Right ventricle myocardium inferior (tissue), 1 donor: ENCODE results near the gene PGAP6. TPM values are rescaled to one million over a fixed set of nuclear protein-coding genes. Genes with fewer than 3 reads are reported as not detected.
"Not testable (repeated sequence)": the region's sequence is repeated elsewhere in the genome, so short reads cannot be mapped to it uniquely, and the experiment has no call there.

Experiments
- ATAC-seq: fragments of 200-7000 bp; cut with Tn5 transposase; one replicate; pipeline ENCODE4 v1.9.1; 2020; ENCODE audit warnings: mild to moderate bottlenecking, moderate library complexity
- DNase-seq: peaks from one replicate; pipeline ENCODE4 v3.0.0; 2021; ENCODE audit errors: missing footprints
- intact Hi-C: fragments of 100-400 bp; cut with DNase I; formaldehyde crosslinking; loops from one replicate; pipeline ENCODE4 v1.11.0; 2022
- total RNA-seq: library from RNA; stranded (reverse); fragmentation: NEBNext Ultra II Directional; extraction: Animal tissue kit (Norgen Biotek cat#: 25700); gene quantifications from one replicate; pipeline ENCODE4 v1.2.1, GENCODE V29; 2021
- donor health status: DM: no; HTN: yes; CAD: no; lungs with severe emphysema.

PGAP6 gene
- total RNA-seq, 1 donor from 2014 or later = 32.1 TPM

DNA sequence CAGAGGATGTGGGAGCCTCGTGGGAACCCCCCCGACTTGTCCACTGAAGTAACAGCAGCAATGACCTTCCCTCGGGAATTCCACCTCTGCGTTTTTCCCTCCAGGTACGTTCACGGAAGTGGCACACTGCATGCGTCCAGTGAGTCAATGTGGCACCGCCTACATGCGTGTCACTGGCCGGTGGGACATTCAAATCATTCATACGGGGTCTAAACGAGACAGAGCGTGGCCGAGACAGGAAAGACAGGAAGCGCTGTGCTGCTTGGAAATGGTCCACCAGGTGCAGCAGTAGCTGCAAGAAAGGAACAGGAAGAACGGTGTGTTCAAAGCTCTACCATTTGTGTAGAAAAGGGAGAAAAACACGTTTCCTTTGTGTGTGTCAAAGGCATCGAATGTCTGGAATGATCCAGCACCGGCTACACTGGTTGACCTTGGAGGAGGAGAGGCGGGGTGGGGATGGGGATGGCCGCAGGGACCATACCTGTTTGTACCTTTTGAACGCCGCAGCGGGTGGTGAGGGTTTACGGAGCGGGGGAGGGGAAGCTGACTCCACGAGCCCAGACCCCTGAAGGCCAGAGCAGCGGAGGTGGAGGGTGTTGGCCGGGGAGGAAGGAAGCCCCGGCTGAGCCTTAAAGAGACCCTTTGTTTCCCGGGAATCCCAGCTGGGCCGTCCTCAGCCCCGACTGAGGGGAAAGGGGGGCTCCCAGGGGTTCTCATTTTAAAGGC lies 1.7 kb upstream of the PGAP6 start:
- intact Hi-C loops = no loop called here

DNA sequence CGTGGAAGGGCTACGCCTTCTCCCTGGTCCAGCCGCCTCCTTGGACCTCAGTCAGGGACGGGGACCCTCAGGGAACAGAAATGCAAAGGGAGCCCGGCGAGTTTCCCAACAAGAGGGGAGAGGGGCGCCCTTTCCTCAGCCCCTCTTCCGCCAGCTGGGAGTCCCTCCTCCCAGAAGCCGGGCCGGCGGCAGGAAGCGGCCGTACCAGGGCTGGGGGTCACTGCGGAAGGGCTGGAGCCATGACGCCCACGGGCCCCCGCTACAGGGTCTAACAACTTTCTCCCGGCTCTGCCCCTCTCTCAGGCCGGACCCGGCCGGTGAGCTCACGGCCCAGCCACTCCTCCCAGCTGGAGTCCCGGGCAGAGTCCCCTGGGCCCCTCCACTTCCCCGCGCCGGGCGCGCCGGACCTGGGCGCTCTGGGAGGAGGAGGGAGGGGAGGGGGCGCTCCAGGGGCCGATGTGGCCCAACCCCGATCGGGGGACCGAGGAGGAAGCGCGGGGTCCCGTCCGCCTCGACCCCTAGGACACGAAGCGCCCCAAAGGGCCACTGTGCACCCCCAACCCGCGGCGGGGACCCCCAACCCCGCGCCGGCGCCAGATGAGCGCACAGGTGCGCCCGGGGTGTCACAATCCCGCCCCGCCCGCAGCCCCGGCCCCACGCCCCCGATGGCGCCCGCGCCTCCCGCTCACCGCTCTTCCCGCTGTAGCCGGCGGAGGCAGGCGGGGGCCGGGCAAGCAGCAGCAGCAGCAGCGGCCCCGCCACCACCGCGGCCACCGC lies 578 bp downstream of the PGAP6 start:
- peak; percentile 32 for ATAC-seq
- intact Hi-C loops = no loop called here
- DNase-seq = peak; percentile 80

More for the DNA sequence above, 1.7 kb upstream of the PGAP6 start:
- ATAC-seq (no peak), DNase-seq (peak; percentile 54)

- DNase-seq (peak; percentile 68), ATAC-seq (no peak)
- intact Hi-C loops = no loop called here
Measured at GRCh38 chr16:380762-381011, 1.1 kb downstream of the PGAP6 start.

DNA sequence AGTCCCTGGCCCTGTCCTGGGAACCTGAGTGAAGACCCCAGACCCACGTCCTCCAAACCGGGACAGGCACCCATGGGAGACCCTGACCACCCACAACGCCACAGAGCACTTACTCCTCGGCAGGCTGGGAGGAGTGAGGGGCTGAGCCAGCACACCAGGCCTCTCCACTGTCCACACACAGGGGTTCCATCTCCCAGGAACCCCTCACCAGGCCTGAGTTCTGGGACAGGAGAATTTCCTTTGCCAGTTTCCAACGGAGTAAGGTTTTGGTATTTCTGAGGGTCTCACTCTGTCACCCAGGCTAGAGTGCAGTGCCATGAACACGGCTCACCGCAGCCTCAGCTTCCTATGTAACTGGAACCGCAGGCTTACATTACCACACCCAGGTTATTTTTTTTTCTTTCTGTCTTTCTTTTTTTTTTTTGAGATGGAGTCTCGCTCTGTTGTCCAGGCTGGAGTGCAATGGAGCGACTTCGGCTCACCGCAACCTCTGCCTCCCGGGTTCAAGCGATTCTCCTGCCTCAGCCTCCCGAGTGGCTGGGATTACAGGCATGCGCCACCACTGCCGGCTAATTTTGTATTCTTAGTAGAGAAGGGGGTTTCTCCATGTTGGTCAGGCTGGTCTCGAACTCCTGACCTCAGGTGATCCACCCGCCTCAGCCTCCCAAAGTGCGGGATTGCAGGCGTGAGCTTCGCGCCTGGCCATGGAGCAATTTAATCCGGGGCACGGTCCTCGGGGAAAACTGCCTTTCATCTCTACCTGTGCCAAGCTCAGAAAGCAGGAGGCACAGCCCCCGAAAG lies 1.6 kb downstream of the PGAP6 start:
- intact Hi-C loops = no loop called here
- ATAC-seq = no peak
- peak; percentile 52 for DNase-seq

DNA sequence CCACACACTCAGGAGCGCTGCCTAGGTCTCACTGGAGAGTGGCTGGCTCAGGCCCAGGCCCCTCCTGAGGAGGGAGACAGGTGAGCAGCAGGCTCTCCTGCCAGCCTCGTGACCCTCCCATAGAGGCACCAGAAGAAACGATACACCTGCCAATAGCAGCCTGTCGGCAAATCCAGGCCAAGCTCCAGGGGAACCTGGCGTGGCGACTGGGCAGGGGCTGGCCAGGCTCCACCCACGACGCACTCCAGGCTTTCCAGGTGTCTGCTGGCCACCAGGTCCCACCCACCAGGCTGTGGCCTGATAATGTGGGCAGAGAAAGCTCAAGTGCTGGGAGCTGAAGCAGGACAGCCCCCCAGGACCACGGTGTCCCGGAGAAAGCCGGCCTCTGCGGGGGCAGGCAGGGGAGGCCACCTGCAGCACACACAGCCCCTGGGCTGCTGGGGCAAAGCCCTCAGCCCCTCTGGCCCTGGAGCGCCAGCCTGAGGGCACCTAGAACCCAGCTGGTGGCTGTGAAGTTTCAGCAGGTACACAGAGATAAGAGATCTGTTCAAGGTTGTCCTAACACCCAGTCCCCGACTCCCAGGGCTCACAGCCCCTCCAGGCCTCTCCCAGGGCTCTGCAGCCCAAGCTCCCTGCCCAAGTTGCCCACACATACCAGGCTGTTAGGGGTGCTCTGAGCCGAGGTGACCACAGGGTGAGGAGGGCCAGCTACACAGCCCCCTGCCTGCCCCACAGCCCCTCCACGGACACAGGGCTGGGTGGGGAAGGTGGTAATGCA lies 2.4 kb downstream of the PGAP6 start:
- peak; percentile 26 for DNase-seq
- intact Hi-C loops = no loop called here
- no peak for ATAC-seq

DNA sequence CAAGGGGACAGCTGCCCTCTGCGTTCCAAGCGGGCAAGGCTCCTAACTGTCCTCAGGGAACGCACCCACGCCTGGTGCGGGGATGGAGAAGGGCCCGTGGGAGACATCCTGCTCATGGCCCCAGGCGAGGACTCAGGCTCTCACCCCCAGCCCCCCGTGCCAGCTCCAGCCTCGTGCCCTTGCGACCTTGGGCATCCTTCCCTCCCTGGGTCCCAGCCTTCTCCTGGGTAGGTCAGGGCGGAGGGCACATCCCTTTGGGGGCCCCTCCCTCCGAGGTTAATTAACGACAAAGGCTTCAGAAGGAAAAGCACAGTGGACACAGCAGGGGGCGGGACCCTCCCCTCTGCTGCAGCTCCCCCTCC lies 3.0 kb downstream of the PGAP6 start:
- intact Hi-C loops = no loop called here
- ATAC-seq = no peak
- DNase-seq = no peak

- intact Hi-C loops, ATAC-seq: not testable (repeated sequence)
- peak; percentile 58 for DNase-seq
Measured at GRCh38 chr16:378113-378820, 3.5 kb downstream of the PGAP6 start.

GRCh38 chr16:377419-377951 lies 4.3 kb downstream of the PGAP6 start:
- intact Hi-C loops = no loop called here
- DNase-seq (no peak), ATAC-seq (no peak)

DNA sequence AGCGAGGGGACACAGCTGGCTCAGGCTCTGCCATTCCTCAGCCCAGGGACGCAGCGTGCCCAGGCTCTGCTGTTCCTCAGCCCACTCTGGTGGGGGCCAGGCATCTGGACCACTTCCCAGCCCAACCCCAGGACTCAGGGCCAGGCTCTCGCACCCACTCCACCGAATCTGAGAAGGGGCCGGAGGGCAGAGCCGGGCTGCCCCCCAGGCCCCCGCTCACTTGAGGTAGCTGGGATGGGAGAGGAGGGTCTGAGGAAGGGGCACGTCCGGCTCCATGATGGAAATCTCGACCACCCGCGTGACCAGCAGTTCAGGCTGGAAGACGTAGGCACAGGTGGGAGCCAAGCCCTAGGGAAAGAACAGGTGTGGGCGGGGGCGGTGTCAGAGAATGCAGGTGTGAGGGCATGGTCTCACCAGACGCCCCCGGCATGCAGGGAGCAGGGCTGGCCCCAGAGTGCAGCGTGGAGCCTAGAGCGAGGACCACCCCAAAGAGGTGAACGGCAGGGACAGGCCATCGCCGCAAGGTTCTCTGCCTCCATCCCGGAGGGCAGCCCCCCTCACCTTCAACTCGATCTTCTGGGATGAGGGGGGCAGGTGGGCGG lies 4.9 kb downstream of the PGAP6 start:
- no peak for ATAC-seq
- no peak for DNase-seq
- intact Hi-C loops = no loop called here

DNA sequence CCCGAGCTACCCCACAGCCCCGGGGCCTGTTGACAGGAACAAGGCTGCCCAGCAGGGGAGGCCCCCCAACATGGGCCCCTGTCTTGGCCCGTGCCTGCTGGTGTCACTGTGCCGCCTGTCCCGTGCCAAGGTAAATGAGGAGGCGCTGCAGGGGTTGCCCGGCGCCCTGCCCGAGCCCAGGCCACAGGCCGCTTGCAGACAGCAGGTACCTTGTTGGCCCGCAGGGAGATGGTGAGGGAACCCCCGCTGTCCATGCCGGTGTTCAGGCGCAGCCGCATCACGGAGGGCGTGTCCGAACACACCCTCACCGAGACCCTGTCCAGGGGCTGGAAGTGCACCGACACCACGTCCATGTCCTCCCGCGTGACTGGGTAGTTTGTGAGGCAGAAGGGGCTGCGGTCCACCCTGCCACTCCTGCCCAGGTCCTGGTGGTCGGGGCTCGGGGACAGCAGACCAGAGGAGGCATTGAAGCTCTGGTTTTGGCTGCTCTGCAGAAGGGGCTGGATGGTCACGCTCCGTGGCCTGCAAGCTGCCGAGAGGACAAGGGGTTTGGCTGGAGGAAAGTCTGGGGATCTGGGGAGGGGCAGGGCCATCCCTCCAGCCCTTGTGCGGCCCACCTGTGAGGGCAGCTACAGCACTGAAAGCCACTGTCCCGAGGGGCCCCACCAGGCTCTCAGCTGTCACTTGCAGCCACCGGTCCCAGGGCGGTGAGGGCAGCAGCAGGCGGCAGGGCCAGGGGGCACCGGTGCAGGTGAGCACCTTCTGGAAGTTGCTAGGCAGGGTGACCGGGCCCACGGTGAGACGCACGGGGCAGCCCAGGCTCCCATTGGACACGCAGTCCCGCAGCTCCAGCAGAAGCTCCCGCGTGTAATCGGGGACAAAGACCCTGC lies 5.6 kb downstream of the PGAP6 start:
- ATAC-seq (no peak), DNase-seq (no peak)
- intact Hi-C loops = no loop called here

- peak; percentile 4 for DNase-seq
- intact Hi-C loops = no loop called here
- no peak for ATAC-seq
Measured at GRCh38 chr16:375212-375611, 6.6 kb downstream of the PGAP6 start.

DNA sequence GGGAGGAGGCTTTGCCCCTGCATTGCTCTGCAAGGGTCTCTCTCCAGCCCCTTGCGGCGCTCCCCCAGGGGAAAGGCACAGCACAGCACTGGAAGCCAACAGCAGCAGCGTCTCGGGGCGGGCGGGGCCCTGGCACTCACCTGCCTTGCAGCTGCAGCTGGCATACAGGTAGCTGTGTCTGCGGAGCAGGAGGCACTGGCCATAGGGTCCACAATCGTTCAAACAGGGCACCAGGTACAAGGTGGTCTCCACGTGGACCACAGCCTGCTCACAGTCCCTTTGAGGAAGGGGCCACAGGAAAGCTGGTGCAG lies 7.2 kb downstream of the PGAP6 start:
- DNase-seq (peak; percentile 60), ATAC-seq (no peak)
- intact Hi-C loops = no loop called here

GRCh38 chr16:373848-374615 lies 7.7 kb downstream of the PGAP6 start:
- DNase-seq (peak; percentile 55), ATAC-seq (no peak)
- intact Hi-C loops = no loop called here

GRCh38 chr16:373020-373598 lies 8.7 kb downstream of the PGAP6 start:
- intact Hi-C loops = no loop called here
- peak; percentile 8 for DNase-seq
- ATAC-seq = no peak

DNA sequence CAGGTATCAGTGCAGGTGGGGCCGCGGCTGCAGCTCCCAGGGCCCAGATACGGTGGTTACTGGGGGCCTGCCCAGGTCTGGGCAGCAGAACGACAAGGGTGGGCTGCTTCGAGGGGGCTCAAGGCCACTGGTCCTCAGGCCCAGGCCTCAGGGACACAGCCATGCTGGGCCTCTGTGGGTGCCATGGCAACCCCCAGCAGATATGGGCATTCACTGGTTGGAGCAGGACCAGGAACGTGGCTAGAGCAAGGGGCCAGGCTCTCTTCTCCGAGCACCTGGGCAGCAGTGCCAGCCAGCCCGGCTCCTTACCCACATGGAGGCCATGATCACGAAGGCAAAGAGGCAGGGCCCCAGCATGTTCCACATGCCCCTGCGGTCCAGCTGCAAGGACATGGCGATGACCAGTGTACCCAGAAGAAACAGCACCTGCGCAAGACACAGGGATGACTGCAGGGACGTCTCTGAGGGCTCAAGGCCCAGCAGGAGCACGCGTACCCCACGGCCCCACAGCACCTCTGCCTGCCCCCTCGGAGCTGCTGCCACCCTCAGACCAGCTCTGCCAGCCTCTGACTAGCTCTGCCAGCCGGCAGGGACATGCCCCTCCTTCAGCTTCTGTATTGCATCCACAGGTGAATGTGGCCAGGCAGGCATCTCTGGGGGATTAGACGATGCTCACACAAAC lies 9.3 kb downstream of the PGAP6 start:
- intact Hi-C loops = no loop called here
- DNase-seq (peak; percentile 63), ATAC-seq (no peak)
